H9 (cell line): ENCODE results near the gene SPEG. TPM values are rescaled to one million over a fixed set of nuclear protein-coding genes. Genes with fewer than 3 reads are reported as not detected.

Experiments used
- DNase-seq: peaks from one replicate; pipeline ENCODE4 v3.0.0-alpha.2; 2017
- H2AFZ ChIP-seq: one replicate; pipeline ENCODE4 v1.6.1; 2013; ENCODE audit warnings: mild to moderate bottlenecking, low read length, control low read depth, moderate library complexity
- H2AK5ac ChIP-seq: 2 replicates; pipeline ENCODE4 v1.6.1; 2013; ENCODE audit warnings: low read length, control low read depth, mixed read lengths; ENCODE audit not compliant: insufficient read length
- H2BK120ac ChIP-seq: one replicate; pipeline ENCODE4 v1.6.1; 2013; ENCODE audit warnings: low read depth, mild to moderate bottlenecking, low read length, control low read depth, inconsistent platforms; ENCODE audit not compliant: poor library complexity, severe bottlenecking
- H2BK12ac ChIP-seq: 2 replicates; pipeline ENCODE4 v1.6.1; 2013; ENCODE audit warnings: low read length, control low read depth, mixed read lengths, low read depth; ENCODE audit not compliant: insufficient read length
- H2BK15ac ChIP-seq: 2 replicates; pipeline ENCODE4 v1.6.1; 2013; ENCODE audit warnings: low read depth, low read length, control low read depth
- H2BK20ac ChIP-seq: one replicate; pipeline ENCODE4 v1.6.1; 2013; ENCODE audit warnings: low read depth, mild to moderate bottlenecking, low read length, control low read depth, inconsistent platforms; ENCODE audit not compliant: poor library complexity, severe bottlenecking
- H2BK5ac ChIP-seq: 2 replicates; pipeline ENCODE4 v1.6.1; 2013; ENCODE audit warnings: low read length, control low read depth, mixed read lengths; ENCODE audit not compliant: insufficient read length
- H3K14ac ChIP-seq: 2 replicates; pipeline ENCODE4 v1.6.1; 2013; ENCODE audit warnings: low read length, control low read depth; ENCODE audit not compliant: insufficient read depth
- H3K18ac ChIP-seq: 2 replicates; pipeline ENCODE4 v1.6.1; 2013; ENCODE audit warnings: low read depth, mild to moderate bottlenecking, mixed read lengths, low read length, control low read depth; ENCODE audit not compliant: insufficient read length
- H3K23ac ChIP-seq: 2 replicates; pipeline ENCODE4 v1.6.1; 2013; ENCODE audit warnings: low read length, control low read depth, mixed read lengths, low read depth; ENCODE audit not compliant: insufficient read length
- H3K23me2 ChIP-seq: 2 replicates; pipeline ENCODE4 v1.6.1; 2013; ENCODE audit warnings: low read depth, mild to moderate bottlenecking, mixed read lengths, low read length, control low read depth; ENCODE audit not compliant: insufficient read length, poor library complexity, severe bottlenecking
- H3K27ac ChIP-seq: 2 replicates; pipeline ENCODE4 v1.5.1; 2013; ENCODE audit warnings: low read length, control low read depth, mixed read lengths, low read depth; ENCODE audit not compliant: insufficient read length
- H3K27me3 ChIP-seq: 2 replicates; pipeline ENCODE4 v1.6.1; 2013; ENCODE audit warnings: low read length, control low read depth, inconsistent platforms; ENCODE audit not compliant: insufficient read depth
- H3K4ac ChIP-seq: 2 replicates; pipeline ENCODE4 v1.6.1; 2013; ENCODE audit warnings: low read depth, mild to moderate bottlenecking, control low read depth, inconsistent platforms, low read length, moderate library complexity
- H3K4me1 ChIP-seq: 2 replicates; pipeline ENCODE4 v1.6.1; 2013; ENCODE audit warnings: low read length, control low read depth, inconsistent platforms; ENCODE audit not compliant: insufficient read depth
- H3K4me2 ChIP-seq: 2 replicates; pipeline ENCODE4 v1.6.1; 2013; ENCODE audit warnings: low read length, control low read depth, mixed read lengths; ENCODE audit not compliant: insufficient read length, insufficient read depth
- H3K56ac ChIP-seq: 2 replicates; pipeline ENCODE4 v1.6.1; 2013; ENCODE audit warnings: low read depth, mild to moderate bottlenecking, mixed read lengths, low read length, control low read depth; ENCODE audit not compliant: insufficient read length
- H3K79me1 ChIP-seq: 2 replicates; pipeline ENCODE4 v1.6.1; 2013; ENCODE audit warnings: low read depth, mild to moderate bottlenecking, moderate library complexity, low read length, control low read depth, inconsistent platforms; ENCODE audit not compliant: insufficient read depth, poor library complexity, severe bottlenecking
- H3K79me2 ChIP-seq: 2 replicates; pipeline ENCODE4 v1.6.1; 2013; ENCODE audit warnings: low read length, control low read depth, inconsistent platforms; ENCODE audit not compliant: insufficient read depth
- H3K9ac ChIP-seq: 2 replicates; pipeline ENCODE4 v1.6.1; 2013; ENCODE audit warnings: low read length, control low read depth, mixed read lengths; ENCODE audit not compliant: insufficient read length; ENCODE audit errors: extremely low read depth
- H3K9me3 ChIP-seq: one replicate; pipeline ENCODE4 v1.6.1; 2013; ENCODE audit warnings: low read depth, low read length, inconsistent platforms; ENCODE audit not compliant: control insufficient read depth
- H3T11ph ChIP-seq: one replicate; pipeline ENCODE4 v1.6.1; 2013; ENCODE audit warnings: mild to moderate bottlenecking, low read length, control low read depth, inconsistent platforms
- H4K20me1 ChIP-seq: one replicate; pipeline ENCODE4 v1.6.1; 2013; ENCODE audit not compliant: control insufficient read depth, insufficient read length, insufficient read depth
- H4K5ac ChIP-seq: 2 replicates; pipeline ENCODE4 v1.6.1; 2013; ENCODE audit warnings: low read depth, mild to moderate bottlenecking, mixed read lengths, low read length, control low read depth; ENCODE audit not compliant: insufficient read length
- H4K8ac ChIP-seq: replicated peaks from 2 replicates; pipeline ENCODE4 v1.6.1; 2013; ENCODE audit warnings: low read length, control low read depth, mixed read lengths, low read depth; ENCODE audit not compliant: insufficient read length
- H4K91ac ChIP-seq: 2 replicates; pipeline ENCODE4 v1.6.1; 2013; ENCODE audit warnings: low read depth, mild to moderate bottlenecking, moderate library complexity, mixed read lengths, low read length, control low read depth; ENCODE audit not compliant: insufficient read length
- H3K27ac Mint-ChIP-seq, 3 experiments: 2 replicates in 2 of 3; 3 replicates in 1 of 3; pipeline ENCODE4 v1.8.0; 2020 to 2021; ENCODE audit warnings: mixed read lengths in 3 of 3, mild to moderate bottlenecking in 1 of 3, moderate library complexity in 1 of 3
- H3K27me3 Mint-ChIP-seq: 2 replicates; pipeline ENCODE4 v1.8.0; 2021; ENCODE audit warnings: low read depth, mild to moderate bottlenecking, moderate library complexity, mixed read lengths
- H3K36me3 Mint-ChIP-seq, 3 experiments: 2 replicates in 2 of 3; 3 replicates in 1 of 3; pipeline ENCODE4 v1.8.0; 2020 to 2021; ENCODE audit warnings: low read depth in 3 of 3, mixed read lengths in 3 of 3; ENCODE audit not compliant: insufficient read depth in 1 of 3
- H3K4me1 Mint-ChIP-seq, 2 experiments: 2 replicates each; pipeline ENCODE4 v1.8.0; 2020; ENCODE audit warnings: mixed read lengths in 2 of 2
- H3K4me3 Mint-ChIP-seq, 2 experiments: 2 replicates in 1 of 2; 3 replicates in 1 of 2; pipeline ENCODE4 v1.8.0; 2020 to 2021; ENCODE audit warnings: mild to moderate bottlenecking in 2 of 2, mixed read lengths in 2 of 2, moderate library complexity in 1 of 2
- H3K9me3 Mint-ChIP-seq, 2 experiments: 2 replicates in 1 of 2; 3 replicates in 1 of 2; pipeline ENCODE4 v1.8.0; 2020; ENCODE audit warnings: mild to moderate bottlenecking in 2 of 2, mixed read lengths in 2 of 2, moderate library complexity in 1 of 2
- WGBS: extraction: QIAGEN DNeasy Blood & Tissue Kit; methylation state at CpG from one replicate; pipeline ENCODE4 v1.1.7; 2013; ENCODE audit warnings: missing lambda C conversion rate, low lambda C conversion rate, mixed read lengths; ENCODE audit not compliant: insufficient read length; ENCODE audit errors: extremely low coverage; 5-methylcytosine and 5-hydroxymethylcytosine counted together
- total RNA-seq: library from RNA; stranded (reverse); gene quantifications from 2 replicates; pipeline ENCODE4 v1.2.1, GENCODE V29; 2021
- TF ChIP-seq, protein P1 (sequence below): fragments of 200-600 bp; sonication (generic); conservative IDR thresholded peaks from 3 replicates; pipeline ENCODE4 v1.8.0; 2021; ENCODE audit warnings: antibody characterized with exemption, mild to moderate bottlenecking

Gene SPEG
- total RNA-seq, 1 experiment from 2014 or later: 23.7 TPM

DNA sequence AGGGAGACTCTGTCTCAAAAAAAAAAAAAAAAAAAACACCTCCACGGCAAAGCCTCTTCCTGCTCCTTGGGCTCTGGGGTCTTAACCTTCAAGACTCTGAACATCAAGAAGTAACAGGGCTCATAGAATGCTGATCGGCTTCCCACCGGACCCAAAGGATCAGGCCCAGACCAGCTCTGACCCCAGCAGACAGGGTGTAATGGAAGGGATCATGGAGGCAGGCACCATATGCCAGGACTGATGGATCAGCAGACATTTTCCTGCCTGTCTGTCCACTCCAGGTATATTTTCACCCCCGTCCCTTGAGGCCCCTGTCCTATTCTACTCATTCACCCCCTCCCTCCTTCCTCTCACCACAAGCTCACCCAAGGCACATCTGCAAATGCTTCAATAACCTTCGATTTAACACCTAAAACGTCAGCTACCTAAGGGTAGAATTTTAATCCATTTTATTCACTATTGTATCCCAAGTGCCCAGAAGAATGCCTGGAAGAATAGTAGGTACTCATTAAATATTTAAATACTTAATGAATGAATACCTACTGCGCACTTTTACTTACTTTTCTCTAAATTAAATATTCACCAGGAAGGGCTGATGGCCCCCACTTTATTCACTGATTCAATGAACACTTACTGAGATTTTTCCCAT lies 4.6 kb upstream of the SPEG start:
- no peak overlapping the region for H3K56ac ChIP-seq
- H2AFZ ChIP-seq: no peak overlapping the region
- no peak overlapping the region for H2BK5ac ChIP-seq
- peak; percentile 18 for DNase-seq
- no peak overlapping the region for H2BK15ac ChIP-seq
- no peaks in the 10 kb centered on the region for H3K36me3 Mint-ChIP-seq
- H3K9ac ChIP-seq: no peak overlapping the region
- no peak overlapping the region for H3K27ac ChIP-seq
- H3K23me2 ChIP-seq: peaks cover 6% of the 10 kb centered on the region
- H3K14ac ChIP-seq: no peak overlapping the region
- H4K8ac ChIP-seq: no peak overlapping the region
- H3K27me3 Mint-ChIP-seq: peaks cover 17% of the 10 kb centered on the region
- H3K23ac ChIP-seq: no peak overlapping the region
- H2BK12ac ChIP-seq: no peak overlapping the region
- H3K4me1 ChIP-seq: peaks cover 2% of the 10 kb centered on the region; the same call in 1 of the 2 replicates
- no peaks in the 10 kb centered on the region; a peak in 1 of 5 replicates for H3K9me3 Mint-ChIP-seq
- H2BK120ac ChIP-seq: no peak overlapping the region
- TF ChIP-seq, protein P1, sequence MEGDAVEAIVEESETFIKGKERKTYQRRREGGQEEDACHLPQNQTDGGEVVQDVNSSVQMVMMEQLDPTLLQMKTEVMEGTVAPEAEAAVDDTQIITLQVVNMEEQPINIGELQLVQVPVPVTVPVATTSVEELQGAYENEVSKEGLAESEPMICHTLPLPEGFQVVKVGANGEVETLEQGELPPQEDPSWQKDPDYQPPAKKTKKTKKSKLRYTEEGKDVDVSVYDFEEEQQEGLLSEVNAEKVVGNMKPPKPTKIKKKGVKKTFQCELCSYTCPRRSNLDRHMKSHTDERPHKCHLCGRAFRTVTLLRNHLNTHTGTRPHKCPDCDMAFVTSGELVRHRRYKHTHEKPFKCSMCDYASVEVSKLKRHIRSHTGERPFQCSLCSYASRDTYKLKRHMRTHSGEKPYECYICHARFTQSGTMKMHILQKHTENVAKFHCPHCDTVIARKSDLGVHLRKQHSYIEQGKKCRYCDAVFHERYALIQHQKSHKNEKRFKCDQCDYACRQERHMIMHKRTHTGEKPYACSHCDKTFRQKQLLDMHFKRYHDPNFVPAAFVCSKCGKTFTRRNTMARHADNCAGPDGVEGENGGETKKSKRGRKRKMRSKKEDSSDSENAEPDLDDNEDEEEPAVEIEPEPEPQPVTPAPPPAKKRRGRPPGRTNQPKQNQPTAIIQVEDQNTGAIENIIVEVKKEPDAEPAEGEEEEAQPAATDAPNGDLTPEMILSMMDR: no peak
- H3K4me3 Mint-ChIP-seq: no peak overlapping the region
- H3K4me1 Mint-ChIP-seq: peaks cover 7 to 17% of the 10 kb centered on the region in 2 experiments
- no peak overlapping the region for H2BK20ac ChIP-seq
- no peak overlapping the region for H3K4ac ChIP-seq
- H3T11ph ChIP-seq: no peak overlapping the region
- no peak overlapping the region for H3K27ac Mint-ChIP-seq
- no peaks in the 10 kb centered on the region for H4K20me1 ChIP-seq
- H4K91ac ChIP-seq: no peak overlapping the region
- no peak overlapping the region for H4K5ac ChIP-seq
- H3K9me3 ChIP-seq: no peaks in the 10 kb centered on the region
- H3K4me2 ChIP-seq: no peak overlapping the region
- no peak overlapping the region for H3K18ac ChIP-seq
- no CpG with 5 or more reads among the region's 7 CpGs for WGBS
- no peak overlapping the region for H2AK5ac ChIP-seq
- H3K27me3 ChIP-seq: no peaks in the 10 kb centered on the region
- no peaks in the 10 kb centered on the region for H3K79me1 ChIP-seq
- H3K79me2 ChIP-seq: no peaks in the 10 kb centered on the region
